ENCODE data around the gene FTO. TPM values are rescaled to one million over a fixed set of nuclear protein-coding genes. Genes with fewer than 3 reads are reported as not detected.

Gene FTO
- total RNA-seq, 1 donor from 2014 or later = 79.2 TPM

GRCh38 chr16:54121539-54122295, 417.8 kb downstream of the FTO start:
- DNase-seq (ENCODE audit: low spot score) = no peak

- no peak for DNase-seq (ENCODE audit: low spot score)
Observed at GRCh38 chr16:54123766-54124165, 419.8 kb downstream of the FTO start.

GRCh38 chr16:54125751-54126655, 422.0 kb downstream of the FTO start:
- no peak for DNase-seq (ENCODE audit: low spot score)

GRCh38 chr16:54126907-54127306, 423.0 kb downstream of the FTO start:
- DNase-seq (ENCODE audit: low spot score) = no peak

GRCh38 chr16:54128629-54129234, 424.8 kb downstream of the FTO start:
- DNase-seq (ENCODE audit: low spot score) = no peak

GRCh38 chr16:54129810-54130209, 425.9 kb downstream of the FTO start:
- no peak for DNase-seq (ENCODE audit: low spot score)

- DNase-seq (ENCODE audit: low spot score) = no peak
Observed at GRCh38 chr16:54135361-54136275, 431.7 kb downstream of the FTO start.

- DNase-seq (ENCODE audit: low spot score) = no peak
Observed at GRCh38 chr16:54136276-54136625, 432.3 kb downstream of the FTO start.

- no peak for DNase-seq (ENCODE audit: low spot score)
Observed at GRCh38 chr16:54140057-54140787, 436.3 kb downstream of the FTO start.

- no peak for DNase-seq (ENCODE audit: low spot score)
Observed at GRCh38 chr16:54140788-54141136, 436.8 kb downstream of the FTO start.

- DNase-seq (ENCODE audit: low spot score) = no peak
Observed at GRCh38 chr16:54142787-54143186, 438.8 kb downstream of the FTO start.

GRCh38 chr16:54143410-54143809, 439.5 kb downstream of the FTO start:
- DNase-seq (ENCODE audit: low spot score) = no peak

GRCh38 chr16:54143934-54144571, 440.1 kb downstream of the FTO start:
- no peak for DNase-seq (ENCODE audit: low spot score)

- no peak for DNase-seq (ENCODE audit: low spot score)
Observed at GRCh38 chr16:54144572-54144947, 440.6 kb downstream of the FTO start.

- no peak for DNase-seq (ENCODE audit: low spot score)
Observed at GRCh38 chr16:54145881-54146280, 441.9 kb downstream of the FTO start.

- DNase-seq (ENCODE audit: low spot score) = no peak
Observed at GRCh38 chr16:54148974-54149373, 445.0 kb downstream of the FTO start.

- no peak for DNase-seq (ENCODE audit: low spot score)
Observed at GRCh38 chr16:54150861-54151260, 446.9 kb downstream of the FTO start.

GRCh38 chr16:54152362-54153239, 448.6 kb downstream of the FTO start:
- DNase-seq (ENCODE audit: low spot score) = no peak

GRCh38 chr16:54153240-54153934, 449.4 kb downstream of the FTO start:
- no peak for DNase-seq (ENCODE audit: low spot score)

Measured in mucosa of gallbladder (tissue), 1 donor.